CD14-positive monocyte (primary cell): ENCODE results near the gene FLOT1. TPM values are rescaled to one million over a fixed set of nuclear protein-coding genes. Genes with fewer than 3 reads are reported as not detected.
A peak's percentile ranks its signal among the peaks of the same experiment; 100 is the strongest.

Experiments
- DNase-seq, 3 donors: peaks; one replicate each; pipeline ENCODE4 v3.0.0-alpha.2; 2011 to 2022
- H2AFZ ChIP-seq: 2 replicates; pipeline ENCODE4 v1.6.0; 2012; ENCODE audit warnings: mild to moderate bottlenecking, low read depth, low read length, inconsistent platforms; ENCODE audit not compliant: insufficient read depth, poor library complexity, severe bottlenecking
- H3K27ac ChIP-seq, 2 donors: 1 replicate in 1 of 2; 2 replicates in 1 of 2; pipeline ENCODE4 v1.5.1; 2012 to 2013; ENCODE audit warnings: low read length in 2 of 2, control low read depth in 1 of 2, inconsistent platforms in 1 of 2, low read depth in 1 of 2, mild to moderate bottlenecking in 1 of 2
- H3K27me3 ChIP-seq, 2 donors: one replicate each; pipeline versions ENCODE4 v1.6.0 to v1.6.1; 2011 to 2013; ENCODE audit warnings: low read length in 2 of 2; ENCODE audit not compliant: control insufficient read depth in 2 of 2, insufficient read depth in 2 of 2
- H3K36me3 ChIP-seq, 2 donors: replicated peaks in 1 of 2; 1 replicate in 1 of 2; 2 replicates in 1 of 2; pipeline versions ENCODE4 v1.5.1 to v1.6.1; 2012 to 2013; ENCODE audit warnings: low read length in 2 of 2, control low read depth in 1 of 2, inconsistent platforms in 1 of 2, mild to moderate bottlenecking in 1 of 2; ENCODE audit not compliant: insufficient read depth in 2 of 2, control insufficient read depth in 1 of 2
- H3K4me1 ChIP-seq, 2 donors: 1 replicate in 1 of 2; 2 replicates in 1 of 2; pipeline versions ENCODE4 v1.5.1 to v1.6.1; 2012 to 2013; ENCODE audit warnings: low read length in 2 of 2, control low read depth in 1 of 2, inconsistent platforms in 1 of 2, mild to moderate bottlenecking in 1 of 2, moderate library complexity in 1 of 2; ENCODE audit not compliant: insufficient read depth in 2 of 2, control insufficient read depth in 1 of 2
- H3K4me2 ChIP-seq: replicated peaks from 2 replicates; pipeline ENCODE3; 2012; ENCODE audit warnings: low read length, moderate library complexity, mild to moderate bottlenecking; ENCODE audit not compliant: poor library complexity, severe bottlenecking; ENCODE audit errors: extremely low read depth
- H3K4me3 ChIP-seq, 3 experiments: fragments of 200-600 bp in 1 of 3; sonication (generic) in 1 of 3; replicated peaks in 1 of 3; 1 replicate in 2 of 3; 2 replicates in 1 of 3; pipeline ENCODE4 v1.5.1; 2011 to 2013; ENCODE audit warnings: low read length in 3 of 3, mild to moderate bottlenecking in 3 of 3, control low read depth in 2 of 3, low read depth in 2 of 3, inconsistent platforms in 1 of 3, moderate library complexity in 1 of 3
- H3K79me2 ChIP-seq: 2 replicates; pipeline ENCODE4 v1.6.0; 2012; ENCODE audit warnings: mild to moderate bottlenecking, control low read depth, inconsistent platforms, low read length, moderate library complexity; ENCODE audit not compliant: insufficient read depth
- H3K9ac ChIP-seq: 2 replicates; pipeline ENCODE4 v1.6.0; 2017; ENCODE audit warnings: low read length, mild to moderate bottlenecking; ENCODE audit not compliant: insufficient read depth, poor library complexity, severe bottlenecking
- H3K9me3 ChIP-seq, 2 donors: replicated peaks in 1 of 2; 1 replicate in 1 of 2; 2 replicates in 1 of 2; pipeline versions ENCODE4 v1.5.1 to v1.6.1; 2012 to 2013; ENCODE audit warnings: low read length in 2 of 2, control low read depth in 1 of 2; ENCODE audit not compliant: control insufficient read depth in 1 of 2, insufficient read depth in 1 of 2
- H4K20me1 ChIP-seq: 2 replicates; pipeline ENCODE4 v1.6.0; 2012; ENCODE audit warnings: mild to moderate bottlenecking, low read length, control low read depth, moderate library complexity; ENCODE audit not compliant: insufficient read depth
- H3K27ac Mint-ChIP-seq, 7 donors: one replicate each; pipeline ENCODE4 v1.8.0; 2020; ENCODE audit warnings: mild to moderate bottlenecking in 7 of 7, mixed read lengths in 7 of 7, moderate library complexity in 6 of 7, inconsistent platforms in 2 of 7
- H3K27me3 Mint-ChIP-seq, 3 donors: one replicate each; pipeline ENCODE4 v1.8.0; 2021 to 2022; ENCODE audit warnings: low read depth in 3 of 3, mild to moderate bottlenecking in 3 of 3, mixed read lengths in 3 of 3, moderate library complexity in 3 of 3, inconsistent platforms in 1 of 3
- H3K36me3 Mint-ChIP-seq, 2 donors: one replicate each; pipeline ENCODE4 v1.8.0; 2020; ENCODE audit warnings: mixed read lengths in 2 of 2, inconsistent platforms in 1 of 2, mild to moderate bottlenecking in 1 of 2
- H3K4me1 Mint-ChIP-seq: one replicate; pipeline ENCODE4 v1.8.0; 2020; ENCODE audit warnings: mild to moderate bottlenecking, mixed read lengths
- H3K4me3 Mint-ChIP-seq, 2 donors: one replicate each; pipeline ENCODE4 v1.8.0; 2020; ENCODE audit warnings: mild to moderate bottlenecking in 2 of 2, mixed read lengths in 2 of 2, moderate library complexity in 1 of 2
- H3K9me3 Mint-ChIP-seq, 7 donors: one replicate each; pipeline ENCODE4 v1.8.0; 2020 to 2022; ENCODE audit warnings: mixed read lengths in 7 of 7, mild to moderate bottlenecking in 6 of 7, moderate library complexity in 6 of 7, inconsistent platforms in 2 of 7
- WGBS: methylation state at CpG from one replicate; pipeline ENCODE4 v1.1.5; 2013; ENCODE audit warnings: missing lambda C conversion rate; ENCODE audit not compliant: insufficient coverage; 5-methylcytosine and 5-hydroxymethylcytosine counted together
- intact Hi-C, 2 donors: fragments of 100-400 bp; cut with micrococcal nuclease; formaldehyde crosslinking; loops; one replicate each; pipeline versions ENCODE4 v1.15.0 to v1.15.1; 2023
- polyA plus RNA-seq, 3 donors: library from polyadenylated mRNA; depleted of rRNA in 1 of 3; unstranded in 2 of 3; stranded (reverse) in 1 of 3; fragments of 300-500 nt in 2 of 3; fragments of >200 nt in 1 of 3; fragmentation: Illumina TruSeq in 2 of 3; gene quantifications; 1 replicate in 2 of 3; 2 replicates in 1 of 3; pipeline ENCODE4 v1.2.3, GENCODE V29; 2012 to 2021
- TF ChIP-seq, protein P1 (sequence below): fragments of 200-600 bp; IDR thresholded peaks from one replicate; pipeline ENCODE4 v1.8.0; 2022; ENCODE audit warnings: antibody characterized with exemption, mild to moderate bottlenecking

The FLOT1 gene
- polyA plus RNA-seq, 3 donors: 124 to 153 (median 132) TPM

DNA sequence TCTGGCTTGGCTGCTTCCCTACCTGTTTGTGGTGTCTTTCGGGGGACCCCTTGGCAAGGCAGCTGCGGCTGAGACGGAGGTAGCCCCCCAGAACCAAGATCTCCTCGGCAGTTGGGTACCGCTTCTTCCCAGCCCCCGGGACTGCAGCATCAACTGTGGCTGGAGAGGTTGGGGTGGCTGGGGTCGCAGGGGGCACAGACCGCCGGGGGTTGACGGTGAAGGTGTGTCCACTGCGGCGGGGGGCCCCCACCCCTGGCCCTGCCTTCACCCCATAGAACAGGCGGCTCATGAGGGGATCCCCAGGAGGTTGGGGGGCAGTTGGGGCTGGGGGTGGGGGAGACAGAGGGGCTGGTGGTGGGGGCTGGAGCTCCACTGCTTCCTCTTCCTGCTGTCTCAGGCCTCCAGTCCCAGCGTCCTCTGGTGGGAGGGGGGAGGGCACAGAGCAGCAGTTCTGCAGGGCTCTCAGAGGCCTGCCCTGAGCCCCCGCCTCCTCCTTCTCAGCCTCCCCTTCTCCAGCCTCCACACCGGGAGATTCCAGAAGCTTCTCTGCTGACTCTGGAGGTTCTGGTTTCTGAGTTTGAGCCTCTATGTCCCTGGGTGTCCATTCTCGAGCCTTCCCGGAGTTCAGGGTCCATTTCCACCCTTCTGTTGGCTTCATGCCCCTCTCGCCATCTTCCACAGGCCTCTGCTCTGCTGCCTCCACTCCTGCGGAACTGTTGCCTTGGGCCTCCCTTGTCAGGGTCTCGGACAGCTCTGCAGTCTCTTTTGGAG is 57.9 kb downstream of the FLOT1 start:
- H3K4me3 Mint-ChIP-seq: peak overlapping the region; percentile 94 to 99
- H3K4me1 Mint-ChIP-seq: peaks cover 60% of the 10 kb centered on the region
- peaks cover 10 to 11% of the 10 kb centered on the region in 2 donors for H3K36me3 ChIP-seq
- TF ChIP-seq, protein P1, sequence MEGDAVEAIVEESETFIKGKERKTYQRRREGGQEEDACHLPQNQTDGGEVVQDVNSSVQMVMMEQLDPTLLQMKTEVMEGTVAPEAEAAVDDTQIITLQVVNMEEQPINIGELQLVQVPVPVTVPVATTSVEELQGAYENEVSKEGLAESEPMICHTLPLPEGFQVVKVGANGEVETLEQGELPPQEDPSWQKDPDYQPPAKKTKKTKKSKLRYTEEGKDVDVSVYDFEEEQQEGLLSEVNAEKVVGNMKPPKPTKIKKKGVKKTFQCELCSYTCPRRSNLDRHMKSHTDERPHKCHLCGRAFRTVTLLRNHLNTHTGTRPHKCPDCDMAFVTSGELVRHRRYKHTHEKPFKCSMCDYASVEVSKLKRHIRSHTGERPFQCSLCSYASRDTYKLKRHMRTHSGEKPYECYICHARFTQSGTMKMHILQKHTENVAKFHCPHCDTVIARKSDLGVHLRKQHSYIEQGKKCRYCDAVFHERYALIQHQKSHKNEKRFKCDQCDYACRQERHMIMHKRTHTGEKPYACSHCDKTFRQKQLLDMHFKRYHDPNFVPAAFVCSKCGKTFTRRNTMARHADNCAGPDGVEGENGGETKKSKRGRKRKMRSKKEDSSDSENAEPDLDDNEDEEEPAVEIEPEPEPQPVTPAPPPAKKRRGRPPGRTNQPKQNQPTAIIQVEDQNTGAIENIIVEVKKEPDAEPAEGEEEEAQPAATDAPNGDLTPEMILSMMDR: no peak
- no peak overlapping the region for H2AFZ ChIP-seq
- DNase-seq: peak; percentile 40 to 58 (median 54)
- peaks cover 0 to 5% (median 0%) of the 10 kb centered on the region in 3 donors for H3K27me3 Mint-ChIP-seq
- H3K4me2 ChIP-seq: peak overlapping the region; percentile 100
- H3K9ac ChIP-seq: peak overlapping the region; percentile 99
- WGBS: 1% methylated on average over 11 of the region's 21 CpGs
- no peaks in the 10 kb centered on the region for H3K27me3 ChIP-seq
- H3K4me1 ChIP-seq: peaks cover 57 to 72% of the 10 kb centered on the region in 2 donors
- peak overlapping the region; percentile 96 to 100 (median 96) for H3K4me3 ChIP-seq
- peaks cover 39 to 54% of the 10 kb centered on the region in 2 donors for H3K36me3 Mint-ChIP-seq
- no peaks in the 10 kb centered on the region for H3K9me3 Mint-ChIP-seq
- H3K9me3 ChIP-seq: no peaks in the 10 kb centered on the region
- intact Hi-C loops: loop anchor here in 1 of 2 donors (5.0 kb wide), 1 partner anchor 67 kb away; the partner anchor contains the start of genes MRPS18B and PPP1R10
- H3K27ac Mint-ChIP-seq: peak overlapping the region; percentile 97 to 100 (median 99)
- peak overlapping the region; percentile 99 for H3K27ac ChIP-seq
- H4K20me1 ChIP-seq: peaks cover 64% of the 10 kb centered on the region
- peaks cover 99% of the 10 kb centered on the region for H3K79me2 ChIP-seq

GRCh38 chr6:30683980-30684338 is 58.5 kb downstream of the FLOT1 start:
- TF ChIP-seq, protein P1: no peak
- intact Hi-C loops: loop anchor here in 1 of 2 donors (5.0 kb wide), 1 partner anchor 67 kb away; the partner anchor contains the start of genes MRPS18B and PPP1R10
- Histone ChIP-seq H3K4me3 (peak overlapping the region; percentile 96 to 100 (median 96)), H2AFZ (no peak overlapping the region), H4K20me1 (peaks cover 70% of the 10 kb centered on the region), H3K27ac (peak overlapping the region; percentile 99), H3K4me2 (peak overlapping the region; percentile 100), H3K9me3 (no peaks in the 10 kb centered on the region), H3K4me1 (peaks cover 57 to 72% of the 10 kb centered on the region in 2 donors), H3K36me3 (peaks cover 12 to 13% of the 10 kb centered on the region in 2 donors), H3K79me2 (peaks cover 99% of the 10 kb centered on the region), H3K27me3 (no peaks in the 10 kb centered on the region), H3K9ac (peak overlapping the region; percentile 99)
- H3K9me3 Mint-ChIP-seq: peaks cover 0 to 1% (median 0%) of the 10 kb centered on the region in 7 donors
- DNase-seq: no peak
- H3K4me1 Mint-ChIP-seq: peaks cover 60% of the 10 kb centered on the region
- H3K4me3 Mint-ChIP-seq: peak overlapping the region; percentile 94 to 99
- H3K27me3 Mint-ChIP-seq: peaks cover 0 to 5% (median 0%) of the 10 kb centered on the region in 3 donors
- H3K36me3 Mint-ChIP-seq: peaks cover 44 to 60% of the 10 kb centered on the region in 2 donors
- WGBS: no CpG with 5 or more reads among the region's 2 CpGs
- H3K27ac Mint-ChIP-seq: peak overlapping the region; percentile 97 to 100 (median 99)
